ENCODE data around the gene PPTC7.

DNA sequence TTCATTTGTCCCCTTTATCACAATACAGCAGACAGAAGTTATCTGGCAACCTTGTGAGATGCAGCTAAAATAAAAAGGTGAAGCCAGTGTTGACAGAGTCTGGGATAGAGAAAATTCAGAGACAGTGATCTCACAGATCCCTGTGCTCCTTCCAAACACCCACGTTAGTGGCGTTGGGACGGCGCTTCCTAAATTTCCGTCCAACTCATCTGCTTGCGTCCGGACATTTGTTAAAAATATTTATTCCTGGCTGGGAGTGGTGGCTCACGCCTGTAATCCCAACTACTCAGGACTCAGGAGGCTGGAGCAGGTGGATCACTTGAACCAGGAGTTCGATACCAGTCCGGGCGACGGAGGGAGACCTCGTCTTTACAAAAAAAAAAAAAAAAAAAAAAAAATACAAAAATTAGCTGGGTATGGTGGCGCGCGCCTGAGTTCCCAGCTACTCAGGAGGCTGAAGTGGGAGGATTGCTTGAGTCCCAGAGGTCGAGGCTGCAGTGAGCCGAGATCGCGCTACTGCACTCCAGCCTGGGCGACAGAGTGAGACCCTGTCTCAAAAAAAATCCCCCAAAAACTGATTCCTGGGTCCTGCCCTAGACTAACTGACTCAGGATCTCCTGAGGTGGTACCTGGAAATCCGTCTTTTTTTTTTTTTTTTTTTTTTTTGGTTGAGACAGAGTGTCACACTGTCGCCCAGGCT lies 30.1 kb upstream of the PPTC7 start:
- TF ChIP-seq RCOR1 (IDR thresholded peaks at IDR 0.05; ENCODE audit: insufficient replicate concordance, low read length), result no peak
- TF ChIP-seq, protein P1, sequence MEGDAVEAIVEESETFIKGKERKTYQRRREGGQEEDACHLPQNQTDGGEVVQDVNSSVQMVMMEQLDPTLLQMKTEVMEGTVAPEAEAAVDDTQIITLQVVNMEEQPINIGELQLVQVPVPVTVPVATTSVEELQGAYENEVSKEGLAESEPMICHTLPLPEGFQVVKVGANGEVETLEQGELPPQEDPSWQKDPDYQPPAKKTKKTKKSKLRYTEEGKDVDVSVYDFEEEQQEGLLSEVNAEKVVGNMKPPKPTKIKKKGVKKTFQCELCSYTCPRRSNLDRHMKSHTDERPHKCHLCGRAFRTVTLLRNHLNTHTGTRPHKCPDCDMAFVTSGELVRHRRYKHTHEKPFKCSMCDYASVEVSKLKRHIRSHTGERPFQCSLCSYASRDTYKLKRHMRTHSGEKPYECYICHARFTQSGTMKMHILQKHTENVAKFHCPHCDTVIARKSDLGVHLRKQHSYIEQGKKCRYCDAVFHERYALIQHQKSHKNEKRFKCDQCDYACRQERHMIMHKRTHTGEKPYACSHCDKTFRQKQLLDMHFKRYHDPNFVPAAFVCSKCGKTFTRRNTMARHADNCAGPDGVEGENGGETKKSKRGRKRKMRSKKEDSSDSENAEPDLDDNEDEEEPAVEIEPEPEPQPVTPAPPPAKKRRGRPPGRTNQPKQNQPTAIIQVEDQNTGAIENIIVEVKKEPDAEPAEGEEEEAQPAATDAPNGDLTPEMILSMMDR (conservative IDR thresholded peaks at IDR 0.05; ENCODE audit: low read depth, low read length), result no peak
- no peak for TF ChIP-seq RFX5 (IDR thresholded peaks at IDR 0.05; ENCODE audit: low read depth, low read length)
- no peak for TF ChIP-seq RAD21 (IDR thresholded peaks at IDR 0.05; ENCODE audit: low read length)
- TF ChIP-seq, protein P2, sequence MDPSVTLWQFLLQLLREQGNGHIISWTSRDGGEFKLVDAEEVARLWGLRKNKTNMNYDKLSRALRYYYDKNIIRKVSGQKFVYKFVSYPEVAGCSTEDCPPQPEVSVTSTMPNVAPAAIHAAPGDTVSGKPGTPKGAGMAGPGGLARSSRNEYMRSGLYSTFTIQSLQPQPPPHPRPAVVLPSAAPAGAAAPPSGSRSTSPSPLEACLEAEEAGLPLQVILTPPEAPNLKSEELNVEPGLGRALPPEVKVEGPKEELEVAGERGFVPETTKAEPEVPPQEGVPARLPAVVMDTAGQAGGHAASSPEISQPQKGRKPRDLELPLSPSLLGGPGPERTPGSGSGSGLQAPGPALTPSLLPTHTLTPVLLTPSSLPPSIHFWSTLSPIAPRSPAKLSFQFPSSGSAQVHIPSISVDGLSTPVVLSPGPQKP (IDR thresholded peaks at IDR 0.05; ENCODE audit: borderline replicate concordance, low read depth, low read length), result no peak
